IMR-90 (cell line): ENCODE data around the gene TENM3. TPM values are rescaled to one million over a fixed set of nuclear protein-coding genes. Genes with fewer than 3 reads are reported as not detected.

Source experiments
- ATAC-seq: fragments of 200-7000 bp; cut with Tn5 transposase; 2 replicates; pipeline ENCODE4 v1.9.1; 2020; ENCODE audit warnings: low read depth, mild to moderate bottlenecking, moderate library complexity
- BruUV-seq: library from RNA; stranded (reverse); fragments of 400-500 nt; replicated peaks from 2 replicates; lab custom pipeline; 2021; lab: Mats Ljungman, UMichigan
- CTCF ChIA-PET: fragments of 300-600 bp; formaldehyde crosslinking; extraction: SDS; loops from one replicate; lab custom pipeline; 2021; ENCODE audit warnings: antibody characterized with exemption; lab: Yijun Ruan, JAX
- POLR2A ChIA-PET: fragments of 300-600 bp; sonication (Branson Sonifier 250); formaldehyde crosslinking; loops from one replicate; lab custom pipeline; 2022; ENCODE audit warnings: antibody characterized with exemption; ENCODE audit not compliant: unreplicated experiment; lab: Charles Lee
- DNase-seq: peaks from one replicate; pipeline ENCODE4 v3.0.0; 2013
- H2AFZ ChIP-seq: replicated peaks from 2 replicates; pipeline ENCODE3; 2013; ENCODE audit warnings: low read length, mild to moderate bottlenecking; ENCODE audit not compliant: poor library complexity
- H2AK5ac ChIP-seq: 2 replicates; pipeline ENCODE4 v1.6.1; 2013; ENCODE audit warnings: low read depth, low read length, inconsistent platforms
- H2AK9ac ChIP-seq: replicated peaks from 2 replicates; pipeline ENCODE3; 2013; ENCODE audit warnings: mild to moderate bottlenecking, low read depth, low read length, moderate library complexity; ENCODE audit not compliant: poor library complexity
- H2BK120ac ChIP-seq: 2 replicates; pipeline ENCODE4 v1.6.1; 2013; ENCODE audit warnings: low read depth, low read length, inconsistent platforms
- H2BK15ac ChIP-seq: 3 replicates; pipeline ENCODE4 v1.6.1; 2013; ENCODE audit warnings: low read depth, low read length, inconsistent platforms
- H2BK20ac ChIP-seq: 2 replicates; pipeline ENCODE4 v1.6.1; 2013; ENCODE audit warnings: low read depth, mild to moderate bottlenecking, inconsistent platforms, low read length, moderate library complexity
- H2BK5ac ChIP-seq: 2 replicates; pipeline ENCODE4 v1.6.1; 2013; ENCODE audit warnings: mild to moderate bottlenecking, low read depth, low read length, inconsistent platforms; ENCODE audit not compliant: poor library complexity, severe bottlenecking
- H3K14ac ChIP-seq: replicated peaks from 2 replicates; pipeline ENCODE4 v1.6.1; 2013; ENCODE audit warnings: low read depth, low read length, inconsistent platforms
- H3K18ac ChIP-seq: 2 replicates; pipeline ENCODE4 v1.6.1; 2013; ENCODE audit warnings: low read depth, low read length, control low read depth
- H3K23ac ChIP-seq: 2 replicates; pipeline ENCODE4 v1.6.1; 2013; ENCODE audit warnings: low read depth, low read length, inconsistent platforms
- H3K27ac ChIP-seq: 2 replicates; pipeline ENCODE4 v1.5.1; 2013; ENCODE audit warnings: mild to moderate bottlenecking, control low read depth, low read length; ENCODE audit not compliant: insufficient read depth
- H3K27me3 ChIP-seq: 2 replicates; pipeline ENCODE4 v1.6.1; 2013; ENCODE audit warnings: low read length; ENCODE audit not compliant: control insufficient read depth, insufficient read depth
- H3K36me3 ChIP-seq: 2 replicates; pipeline ENCODE4 v1.6.1; 2013; ENCODE audit warnings: low read length, mixed read lengths; ENCODE audit not compliant: control insufficient read depth, insufficient read depth
- H3K4ac ChIP-seq: 2 replicates; pipeline ENCODE4 v1.6.1; 2013; ENCODE audit warnings: low read depth, low read length, inconsistent platforms
- H3K4me1 ChIP-seq: 2 replicates; pipeline ENCODE4 v1.6.1; 2013; ENCODE audit warnings: low read length, mixed read lengths; ENCODE audit not compliant: control insufficient read depth, insufficient read depth
- H3K4me2 ChIP-seq: 2 replicates; pipeline ENCODE4 v1.6.1; 2013; ENCODE audit warnings: low read depth, mild to moderate bottlenecking, control low read depth, low read length, moderate library complexity
- H3K4me3 ChIP-seq: 2 replicates; pipeline ENCODE4 v1.5.1; 2013; ENCODE audit warnings: low read depth, mild to moderate bottlenecking, control low read depth, low read length, moderate library complexity; ENCODE audit not compliant: insufficient read depth
- H3K56ac ChIP-seq: 2 replicates; pipeline ENCODE4 v1.6.1; 2013; ENCODE audit warnings: low read length, inconsistent platforms; ENCODE audit not compliant: insufficient read depth; ENCODE audit errors: extremely low read depth
- H3K79me1 ChIP-seq, 2 experiments: 2 replicates each; pipeline ENCODE4 v1.6.1; 2013; ENCODE audit warnings: low read length in 2 of 2, inconsistent platforms in 1 of 2, low read depth in 1 of 2
- H3K9ac ChIP-seq: 2 replicates; pipeline ENCODE4 v1.6.1; 2013; ENCODE audit warnings: low read depth, low read length, control low read depth
- H3K9me1 ChIP-seq: 2 replicates; pipeline ENCODE4 v1.6.1; 2013; ENCODE audit warnings: low read length, inconsistent platforms; ENCODE audit not compliant: insufficient read depth
- H3K9me3 ChIP-seq: 2 replicates; pipeline ENCODE4 v1.6.1; 2013; ENCODE audit warnings: low read length; ENCODE audit not compliant: control insufficient read depth, insufficient read depth
- H4K20me1 ChIP-seq: 2 replicates; pipeline ENCODE4 v1.6.1; 2013; ENCODE audit warnings: low read length, inconsistent platforms; ENCODE audit not compliant: insufficient read depth
- H4K5ac ChIP-seq: 2 replicates; pipeline ENCODE4 v1.6.1; 2013; ENCODE audit warnings: mild to moderate bottlenecking, low read depth, low read length, control low read depth
- H4K8ac ChIP-seq, 2 experiments: 2 replicates each; pipeline ENCODE4 v1.6.1; 2013; ENCODE audit warnings: low read depth in 2 of 2, low read length in 2 of 2, control low read depth in 1 of 2, inconsistent platforms in 1 of 2
- H4K91ac ChIP-seq: 2 replicates; pipeline ENCODE4 v1.6.1; 2013; ENCODE audit warnings: low read depth, low read length, inconsistent platforms; ENCODE audit not compliant: insufficient read depth
- BHLHE40 ChIP-seq: fragments of 150-350 bp; IDR thresholded peaks from 2 replicates; pipeline ENCODE4 v1.6.1; 2016; ENCODE audit warnings: mild to moderate bottlenecking, low read depth, low read length
- CEBPB ChIP-seq: IDR thresholded peaks from 2 replicates; pipeline ENCODE4 v1.6.1; 2012; ENCODE audit warnings: low read depth, low read length, improper control_type of control experiment
- RCOR1 ChIP-seq: IDR thresholded peaks from 2 replicates; pipeline ENCODE4 v1.6.1; 2012; ENCODE audit warnings: mild to moderate bottlenecking, low read length, improper control_type of control experiment; ENCODE audit not compliant: insufficient replicate concordance
- WGBS, 2 experiments: methylation state at CpG; one replicate each; pipeline versions ENCODE4 v1.1.5 to v1.1.7; 2013; ENCODE audit warnings: missing lambda C conversion rate in 2 of 2; ENCODE audit not compliant: insufficient read length in 1 of 2; ENCODE audit errors: extremely low coverage in 2 of 2; 5-methylcytosine and 5-hydroxymethylcytosine counted together
- dilution Hi-C: fragments of 300-500 bp; cut with HindIII; formaldehyde crosslinking; loops from one replicate; pipeline ENCODE4 v1.14.3; 2018; ENCODE audit warnings: low sequenced_read_pairs; ENCODE audit not compliant: unreplicated experiment
- in situ Hi-C: fragments of 300-500 bp; cut with MboI; formaldehyde crosslinking; loops from 3 replicates; pipeline ENCODE4 v1.14.3; 2019; ENCODE audit warnings: low sequenced_read_pairs, inconsistent platforms, mixed read lengths
- intact Hi-C: fragments of 100-400 bp; cut with micrococcal nuclease; formaldehyde crosslinking; loops from 2 replicates; pipeline ENCODE4 v1.10.0; 2022
- polyA plus RNA-seq, 3 experiments: library from polyadenylated mRNA; depleted of rRNA; stranded (reverse); fragments of >200 nt; gene quantifications; 2 replicates each; pipeline ENCODE4 v1.2.3, GENCODE V29; 2012; ENCODE audit warnings: low replicate concordance in 1 of 3
- total RNA-seq: library from RNA; depleted of rRNA; stranded (reverse); fragments of >200 nt; gene quantifications from 2 replicates; pipeline ENCODE4 v1.2.3, GENCODE V29; 2012
- TF ChIP-seq, protein P1 (sequence below): fragments of 150-350 bp; IDR thresholded peaks from 2 replicates; pipeline ENCODE4 v1.6.1; 2016; ENCODE audit warnings: low read depth, mild to moderate bottlenecking, low read length, moderate library complexity, borderline replicate concordance

TENM3 gene
- total and polyA plus RNA-seq, 2 of the 4 experiments (the other 2 are of a cell fraction) = 29.9 to 173 TPM

DNA sequence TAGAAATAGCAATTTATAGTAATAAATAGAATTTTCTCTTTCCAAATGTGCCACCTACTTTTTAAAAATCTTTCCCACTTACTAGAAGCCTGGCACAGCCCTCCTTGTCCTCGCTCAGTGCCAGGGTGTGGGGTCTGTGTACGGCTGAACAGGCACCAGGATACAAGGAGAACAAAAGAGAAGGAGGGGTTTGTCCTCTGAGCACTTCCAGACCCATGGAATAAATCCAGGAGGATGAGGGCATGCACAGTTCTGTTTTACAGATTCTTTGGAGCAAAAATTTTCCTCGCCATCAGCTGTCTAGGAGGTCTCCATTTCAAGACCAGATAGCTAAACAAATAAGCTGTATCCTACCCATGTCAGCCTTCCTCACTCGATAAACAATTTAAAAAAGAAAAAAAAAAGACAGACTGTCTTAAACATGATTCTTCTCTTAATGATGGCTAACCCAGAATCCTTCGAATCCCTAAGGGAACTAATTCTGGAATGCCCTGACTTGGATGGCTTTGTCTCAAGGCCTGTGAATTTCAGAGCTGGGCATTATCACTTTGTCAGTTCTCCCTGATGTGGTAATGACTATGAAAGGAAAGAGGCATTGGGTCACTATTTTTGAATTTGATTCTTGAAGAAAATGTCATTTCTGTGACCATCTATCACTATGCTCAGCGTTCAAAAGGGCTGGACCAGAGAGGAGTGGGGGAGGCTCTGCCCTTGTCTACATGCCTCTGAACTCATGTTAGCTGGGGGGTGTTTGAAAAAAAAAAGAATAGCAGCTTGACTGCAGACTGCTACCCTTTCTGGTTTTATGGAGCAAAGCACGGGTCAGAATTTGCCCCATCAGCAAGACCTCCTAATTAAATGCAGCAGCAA is 523.0 kb downstream of the TENM3 start:
- H2AK5ac ChIP-seq = no peak overlapping the region
- in situ Hi-C loops = no loop called here
- H3K4me3 ChIP-seq = no peak overlapping the region
- no peak overlapping the region for H4K5ac ChIP-seq
- H3K9ac ChIP-seq = no peak overlapping the region
- no peak overlapping the region for H3K4me2 ChIP-seq
- H3K9me3 ChIP-seq = no peaks in the 10 kb centered on the region
- no peak overlapping the region for H3K56ac ChIP-seq
- H2AFZ ChIP-seq = no peak overlapping the region
- 80% methylated on average over 1 of the region's 7 CpGs; no CpG with 5 or more reads in 1 of the 2 experiments for WGBS, 2 experiments
- no peak overlapping the region for H2BK120ac ChIP-seq
- H3K27me3 ChIP-seq = no peaks in the 10 kb centered on the region
- H4K8ac ChIP-seq = no peak overlapping the region
- H3K79me1 ChIP-seq = no peaks in the 10 kb centered on the region; a peak in 1 of 4 replicates
- H2BK20ac ChIP-seq = no peak overlapping the region
- dilution Hi-C loops = no loop called here
- H3K36me3 ChIP-seq = no peaks in the 10 kb centered on the region
- no peak overlapping the region for H3K18ac ChIP-seq
- H4K91ac ChIP-seq = no peak overlapping the region
- ChIA-PET POLR2A (no interaction called here), CTCF (no interaction called here)
- no peak overlapping the region for H3K4ac ChIP-seq
- BruUV-seq = no TSS peak
- no peak overlapping the region for H3K27ac ChIP-seq
- intact Hi-C loops = no loop called here
- no peak overlapping the region for H3K14ac ChIP-seq
- no peak overlapping the region for H2BK15ac ChIP-seq
- peaks cover 2% of the 10 kb centered on the region for H3K4me1 ChIP-seq
- no peak overlapping the region for H2BK5ac ChIP-seq
- no peaks in the 10 kb centered on the region for H3K9me1 ChIP-seq
- ATAC-seq (no peak), DNase-seq (no peak)
- no peak overlapping the region for H3K23ac ChIP-seq
- no peak overlapping the region for H2AK9ac ChIP-seq
- no peaks in the 10 kb centered on the region for H4K20me1 ChIP-seq
- TF ChIP-seq, protein P1, sequence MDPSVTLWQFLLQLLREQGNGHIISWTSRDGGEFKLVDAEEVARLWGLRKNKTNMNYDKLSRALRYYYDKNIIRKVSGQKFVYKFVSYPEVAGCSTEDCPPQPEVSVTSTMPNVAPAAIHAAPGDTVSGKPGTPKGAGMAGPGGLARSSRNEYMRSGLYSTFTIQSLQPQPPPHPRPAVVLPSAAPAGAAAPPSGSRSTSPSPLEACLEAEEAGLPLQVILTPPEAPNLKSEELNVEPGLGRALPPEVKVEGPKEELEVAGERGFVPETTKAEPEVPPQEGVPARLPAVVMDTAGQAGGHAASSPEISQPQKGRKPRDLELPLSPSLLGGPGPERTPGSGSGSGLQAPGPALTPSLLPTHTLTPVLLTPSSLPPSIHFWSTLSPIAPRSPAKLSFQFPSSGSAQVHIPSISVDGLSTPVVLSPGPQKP = no peak
- TF ChIP-seq RCOR1 (no peak), CEBPB (no peak), BHLHE40 (no peak)
